LNCAP (cell line): ENCODE results near the gene MDK.

Source experiments
- CTCF ChIP-seq: fragments of 450-650 bp; IDR thresholded peaks from 2 replicates; pipeline ENCODE4 v1.5.1; 2017; ENCODE audit warnings: mild to moderate bottlenecking

The MDK gene

GRCh38 chr11:46343520-46343919, 37.9 kb upstream of the MDK start:
- TF ChIP-seq CTCF, result no peak

GRCh38 chr11:46345131-46345597, 36.3 kb upstream of the MDK start:
- no peak for TF ChIP-seq CTCF

GRCh38 chr11:46345881-46346484, 35.5 kb upstream of the MDK start:
- no peak for TF ChIP-seq CTCF

GRCh38 chr11:46346886-46347636, 34.4 kb upstream of the MDK start, which contains the start of gene DGKZ:
Gene DGKZ (plus strand): TSS chr11:46347463. CDS start chr11:46347660, 197 bp downstream.
- TF ChIP-seq CTCF, result peak; percentile 98

GRCh38 chr11:46347637-46348311, 33.7 kb upstream of the MDK start:
- no peak for TF ChIP-seq CTCF

- no peak for TF ChIP-seq CTCF
Measured at GRCh38 chr11:46348566-46349401, 32.7 kb upstream of the MDK start.

- no peak for TF ChIP-seq CTCF
Measured at GRCh38 chr11:46350695-46351094, 30.8 kb upstream of the MDK start.
